Measurements from ENCODE around the gene MRTFA. TPM values are rescaled to one million over a fixed set of nuclear protein-coding genes. Genes with fewer than 3 reads are reported as not detected.
A peak's percentile ranks its signal among the peaks of the same experiment; 100 is the strongest.
"Not testable (repeated sequence)": the region's sequence is repeated elsewhere in the genome, so short reads cannot be mapped to it uniquely, and the experiment has no call there.

The MRTFA gene
- 10 to 100 TPM; 15.3 to 19.7 (median 15.8) TPM for polyA plus RNA-seq

GRCh38 chr22:40636380-40637182, at the start of gene MRTFA:
Gene MRTFA, minus strand, starts transcription at chr22:40636719.
- WGBS, 3 donors: 0% methylated on average over 66 to 82 of the region's 82 CpGs
- H3K27ac ChIP-seq (ENCODE audit: low read depth, low read length): peak within 1 kb of the TSS; percentile 85

- H3K27ac ChIP-seq (ENCODE audit: low read depth, low read length): no peak overlapping the region
- 85 to 95% (median 90%) methylated on average over 3 of the region's 3 CpGs for whole genome bisulfite sequencing, 3 donors
Measured at GRCh38 chr22:40685406-40685805, 48.9 kb upstream of the MRTFA start.

GRCh38 chr22:40684728-40685127, 48.2 kb upstream of the MRTFA start:
- 36 to 68% (median 57%) methylated on average over 9 of the region's 9 CpGs for WGBS, 3 donors

GRCh38 chr22:40681451-40681850, 44.9 kb upstream of the MRTFA start:
- WGBS, 3 donors: 87 to 96% (median 95%) methylated on average over 19 of the region's 19 CpGs
- H3K27ac ChIP-seq (ENCODE audit: low read depth, low read length): no peak overlapping the region

More at GRCh38 chr22:40684728-40685127, 48.2 kb upstream of the MRTFA start:
- H3K27ac ChIP-seq (ENCODE audit: low read depth, low read length): no peak overlapping the region

GRCh38 chr22:40680819-40681183, 44.3 kb upstream of the MRTFA start:
- 90 to 94% (median 91%) methylated on average over 15 of the region's 15 CpGs for WGBS, 3 donors

GRCh38 chr22:40679964-40680818, 43.7 kb upstream of the MRTFA start:
- 38 to 48% (median 40%) methylated on average over 9 of the region's 9 CpGs for WGBS, 3 donors
- H3K27ac ChIP-seq (ENCODE audit: low read depth, low read length): no peak overlapping the region

More at GRCh38 chr22:40680819-40681183, 44.3 kb upstream of the MRTFA start:
- H3K27ac ChIP-seq (ENCODE audit: low read depth, low read length): no peak overlapping the region

- no peak within 1 kb of the TSS for H3K27ac ChIP-seq (ENCODE audit: low read depth, low read length)
- WGBS, 3 donors: 5 to 23% (median 16%) methylated on average over 21 of the region's 21 CpGs
Measured at GRCh38 chr22:40679249-40679963, 42.9 kb upstream of the MRTFA start, which contains the start of gene MCHR1. Gene MCHR1, plus strand, starts transcription at chr22:40679484. Its CDS starts 169 bp downstream, at chr22:40679653.

GRCh38 chr22:40678493-40679248, 42.2 kb upstream of the MRTFA start:
- H3K27ac ChIP-seq (ENCODE audit: low read depth, low read length): no peak overlapping the region
- WGBS, 3 donors: 62 to 81% (median 78%) methylated on average over 14 of the region's 14 CpGs

- no peak overlapping the region for H3K27ac ChIP-seq (ENCODE audit: low read depth, low read length)
- WGBS, 3 donors: 82 to 95% (median 91%) methylated on average over 3 of the region's 3 CpGs
Measured at GRCh38 chr22:40676644-40677043, 40.1 kb upstream of the MRTFA start.

GRCh38 chr22:40676166-40676565, 39.6 kb upstream of the MRTFA start:
- H3K27ac ChIP-seq (ENCODE audit: low read depth, low read length): not testable (repeated sequence)
- WGBS, 3 donors: 81 to 94% (median 84%) methylated on average over 4 of the region's 4 CpGs

- 84 to 91% (median 89%) methylated on average over 4 of the region's 4 CpGs for WGBS, 3 donors
Measured at GRCh38 chr22:40674274-40674673, 37.8 kb upstream of the MRTFA start.

GRCh38 chr22:40673017-40673416, 36.5 kb upstream of the MRTFA start:
- WGBS, 3 donors: 74 to 86% (median 83%) methylated on average over 4 of the region's 4 CpGs
- no peak overlapping the region for H3K27ac ChIP-seq (ENCODE audit: low read depth, low read length)

More at GRCh38 chr22:40674274-40674673, 37.8 kb upstream of the MRTFA start:
- no peak overlapping the region for H3K27ac ChIP-seq (ENCODE audit: low read depth, low read length)

- H3K27ac ChIP-seq (ENCODE audit: low read depth, low read length): no peak overlapping the region
- 93 to 98% (median 96%) methylated on average over 7 of the region's 7 CpGs for WGBS, 3 donors
Measured at GRCh38 chr22:40671796-40672360, 35.4 kb upstream of the MRTFA start.

GRCh38 chr22:40671369-40671768, 34.9 kb upstream of the MRTFA start:
- 93 to 96% (median 96%) methylated on average over 13 of the region's 13 CpGs for WGBS, 3 donors
- H3K27ac ChIP-seq (ENCODE audit: low read depth, low read length): no peak overlapping the region

- no peak overlapping the region for H3K27ac ChIP-seq (ENCODE audit: low read depth, low read length)
- WGBS, 3 donors: 58 to 86% (median 79%) methylated on average over 2 of the region's 2 CpGs
Measured at GRCh38 chr22:40670058-40670457, 33.5 kb upstream of the MRTFA start.

GRCh38 chr22:40668611-40669411, 32.3 kb upstream of the MRTFA start:
- no peak overlapping the region for H3K27ac ChIP-seq (ENCODE audit: low read depth, low read length)
- WGBS, 3 donors: 69 to 75% (median 71%) methylated on average over 10 to 11 of the region's 11 CpGs
